ENCODE results near the gene SEMA3E.
"Not testable (repeated sequence)": the region's sequence is repeated elsewhere in the genome, so short reads cannot be mapped to it uniquely, and the experiment has no call there.

The SEMA3E gene

DNA sequence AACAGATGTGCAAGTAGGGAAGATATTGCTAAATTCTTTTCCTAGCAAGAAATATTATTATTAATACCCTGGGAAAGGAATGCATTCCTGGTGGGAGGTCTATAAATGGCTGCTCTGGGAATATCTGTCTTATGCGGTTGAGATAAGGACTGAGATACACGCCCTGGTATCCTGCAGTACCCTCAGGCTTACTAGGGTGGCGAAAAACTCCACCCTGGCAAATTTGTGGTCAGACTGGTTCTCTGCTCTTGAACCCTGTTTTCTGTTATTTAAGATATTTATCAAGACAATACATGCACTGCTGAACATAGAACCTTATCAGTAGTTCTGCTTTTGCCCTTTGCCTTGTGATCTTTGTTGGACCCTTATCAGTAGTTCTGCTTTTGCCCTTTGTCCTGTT is 96.4 kb downstream of the SEMA3E start:
- DNase-seq, result not testable (repeated sequence)

DNA sequence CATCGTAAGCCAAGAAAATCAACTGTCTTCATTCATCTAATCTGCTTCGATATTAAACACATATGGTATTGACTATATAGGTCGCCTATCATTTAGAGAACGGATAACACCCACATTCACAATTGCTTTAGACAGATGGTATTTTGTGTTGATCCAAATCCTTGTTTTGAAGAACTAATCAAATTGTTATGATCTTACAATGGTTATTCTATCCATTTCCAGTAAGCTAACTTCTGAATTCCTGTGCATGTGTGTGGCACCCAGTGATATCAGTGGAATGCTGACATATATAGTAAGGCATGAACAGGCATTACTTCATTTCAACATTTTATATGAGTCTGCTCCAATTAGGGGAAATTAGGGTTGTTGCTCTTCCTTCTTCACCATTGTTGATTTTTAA is 98.8 kb downstream of the SEMA3E start:
- peak; percentile 87 for DNase-seq

- no peak for DNase-seq
Observed at GRCh38 chr7:83548250-83548649, 100.7 kb downstream of the SEMA3E start.

- peak; percentile 83 for DNase-seq
Observed at GRCh38 chr7:83547526-83547925, 101.4 kb downstream of the SEMA3E start.

GRCh38 chr7:83546586-83546985 is 102.4 kb downstream of the SEMA3E start:
- DNase-seq, result peak; percentile 58

DNA sequence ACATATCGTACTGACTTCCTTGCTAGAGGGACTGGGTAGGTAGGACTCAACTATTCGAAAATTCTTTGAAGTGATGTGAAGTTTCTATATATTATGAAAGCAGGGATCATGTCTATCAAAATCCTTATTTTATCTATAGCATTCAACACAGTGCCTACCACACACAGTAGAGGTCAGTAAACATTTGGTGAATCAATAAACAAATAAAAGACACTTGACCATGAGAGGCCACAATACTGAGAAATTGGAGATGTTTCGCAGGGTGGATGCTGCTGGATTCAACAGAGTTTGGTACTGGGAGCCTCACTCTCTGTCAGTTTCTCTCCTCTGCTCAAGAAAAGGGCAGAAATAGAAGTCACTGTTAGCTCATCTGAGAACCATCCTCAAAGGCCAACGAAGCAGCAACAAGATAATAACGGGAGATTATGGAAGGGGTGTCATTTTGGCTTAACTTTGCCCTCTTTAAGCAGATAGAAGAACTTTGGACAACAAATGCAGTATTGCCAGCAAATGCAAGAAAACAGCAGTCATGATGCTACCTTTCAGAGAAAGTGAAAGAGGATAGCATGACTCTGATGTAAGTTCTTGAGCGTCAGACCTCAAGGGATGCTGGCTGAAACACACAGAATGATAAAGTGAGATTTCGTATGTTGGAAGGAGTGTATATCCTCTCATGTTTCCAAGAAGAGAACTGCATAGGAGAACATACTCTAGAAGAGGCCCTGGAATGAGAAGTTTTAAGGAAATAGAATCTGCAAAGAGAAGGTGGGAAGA is 107.6 kb downstream of the SEMA3E start:
- no peak for DNase-seq

DNA sequence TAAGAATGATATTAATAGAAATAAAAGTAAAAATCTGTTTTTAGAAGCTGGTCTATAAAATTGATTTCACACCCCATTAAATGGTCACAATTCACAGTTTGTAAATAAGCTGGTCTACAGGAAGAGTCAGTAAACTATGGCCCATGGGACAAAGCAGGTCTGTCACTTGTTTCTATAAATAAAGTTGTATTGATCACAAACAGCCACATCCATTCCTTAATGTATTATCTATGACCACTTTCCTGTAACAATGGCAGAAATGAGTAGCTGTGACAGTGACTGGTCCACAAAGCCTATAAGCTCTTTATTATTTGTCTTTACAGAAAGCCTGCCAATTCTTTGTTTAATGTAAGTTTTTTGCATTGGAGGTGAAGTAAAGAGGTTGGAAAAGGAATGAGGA is 114.5 kb downstream of the SEMA3E start:
- DNase-seq, result no peak

GRCh38 chr7:83532219-83532618 is 116.7 kb downstream of the SEMA3E start:
- DNase-seq, result peak; percentile 33

DNA sequence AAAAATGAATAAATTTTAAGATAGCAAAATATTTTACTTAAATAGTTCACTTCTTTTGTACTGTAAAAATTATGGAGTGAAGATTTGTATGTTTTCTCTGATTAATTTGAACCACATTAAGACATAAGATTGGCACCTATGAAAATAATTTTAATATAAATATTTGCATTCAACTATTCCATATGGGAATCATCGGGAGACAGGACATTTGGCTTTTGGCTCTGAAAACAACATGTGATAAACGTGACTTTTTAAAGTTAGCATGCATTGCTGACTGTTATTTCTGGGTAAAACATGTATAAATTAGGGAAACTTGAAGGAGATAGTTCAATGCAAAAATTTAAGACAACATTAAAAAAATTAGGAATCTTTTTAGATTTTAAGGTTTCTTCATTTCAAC is 117.2 kb downstream of the SEMA3E start:
- DNase-seq, result no peak

DNA sequence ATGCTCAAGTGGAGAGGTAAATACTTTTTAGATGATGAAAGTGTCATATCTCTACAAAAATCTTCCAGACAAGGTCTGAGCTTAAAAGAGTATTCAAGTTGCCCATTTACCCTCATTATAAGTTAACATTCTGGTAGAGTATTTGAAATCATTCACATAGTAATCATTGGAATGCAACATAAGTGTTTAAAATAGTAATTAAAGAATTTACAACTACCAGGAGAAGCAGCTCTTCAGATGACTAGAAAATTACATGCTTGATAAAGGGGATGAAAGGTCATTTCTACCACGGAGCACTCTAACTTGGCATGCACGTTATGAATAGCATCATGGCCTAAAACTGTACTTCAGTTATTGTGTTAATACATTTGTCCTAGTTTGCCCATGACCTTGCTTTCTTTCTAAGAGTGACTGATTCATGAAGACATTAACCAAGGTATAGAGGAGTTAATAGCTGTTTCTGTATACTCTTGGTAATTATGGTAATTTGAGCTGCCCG is 120.0 kb downstream of the SEMA3E start:
- no peak for DNase-seq

DNA sequence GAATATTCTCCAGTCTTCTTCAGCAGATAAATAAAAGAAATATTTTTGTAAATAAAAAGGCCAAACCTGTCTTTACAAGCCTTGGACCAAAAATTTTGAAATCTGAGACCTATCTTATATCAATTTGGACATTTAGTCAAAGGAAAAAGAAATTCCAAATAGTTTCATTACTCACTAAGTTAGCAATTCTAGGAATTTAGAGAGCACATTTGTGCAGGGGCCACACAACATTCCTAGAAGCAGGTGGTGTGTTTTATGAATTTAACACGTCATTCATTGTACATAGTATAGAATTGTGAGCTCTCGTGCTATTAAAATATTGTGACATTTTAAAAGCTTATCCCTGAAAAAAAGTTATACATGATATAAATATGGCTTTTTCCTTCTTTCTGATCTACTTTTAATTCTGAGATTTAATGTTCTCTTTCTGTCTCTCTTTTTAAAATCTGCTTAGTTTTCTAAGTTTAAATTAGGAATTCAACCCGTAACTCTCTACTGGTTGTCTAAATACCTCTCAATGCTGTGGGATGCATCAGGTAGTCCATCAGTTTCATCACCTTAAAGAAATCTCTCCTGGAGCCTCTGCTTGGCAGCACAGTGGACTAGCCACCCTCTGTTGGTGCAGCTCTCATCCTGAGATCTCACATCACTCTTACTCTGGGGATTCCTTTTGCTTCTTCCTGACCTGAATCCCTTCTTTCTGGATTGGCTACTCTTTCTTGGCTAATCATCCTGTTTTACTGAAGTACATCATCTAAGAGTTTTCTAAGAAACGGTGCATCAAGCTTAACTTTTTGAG is 124.5 kb downstream of the SEMA3E start:
- DNase-seq, result peak; percentile 53

DNA sequence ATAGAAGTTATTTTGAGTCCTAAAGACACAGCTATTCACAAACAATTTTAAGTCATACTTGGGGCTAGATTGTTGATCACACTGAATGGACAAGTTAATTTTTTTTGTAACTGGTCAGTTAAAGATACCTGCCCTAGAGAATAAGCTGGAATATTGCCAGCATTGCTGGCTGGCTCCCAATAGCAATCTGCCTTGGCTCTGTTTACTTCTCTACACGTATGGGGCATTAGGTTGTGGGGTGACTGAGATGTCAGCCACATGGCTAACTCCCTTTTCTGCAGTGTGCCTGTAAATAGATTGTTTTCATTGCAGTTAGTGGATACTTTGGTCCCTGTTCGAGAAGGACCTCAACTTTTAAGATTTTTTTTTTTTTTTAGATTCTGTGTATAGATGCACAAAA is 128.2 kb downstream of the SEMA3E start:
- no peak for DNase-seq

DNA sequence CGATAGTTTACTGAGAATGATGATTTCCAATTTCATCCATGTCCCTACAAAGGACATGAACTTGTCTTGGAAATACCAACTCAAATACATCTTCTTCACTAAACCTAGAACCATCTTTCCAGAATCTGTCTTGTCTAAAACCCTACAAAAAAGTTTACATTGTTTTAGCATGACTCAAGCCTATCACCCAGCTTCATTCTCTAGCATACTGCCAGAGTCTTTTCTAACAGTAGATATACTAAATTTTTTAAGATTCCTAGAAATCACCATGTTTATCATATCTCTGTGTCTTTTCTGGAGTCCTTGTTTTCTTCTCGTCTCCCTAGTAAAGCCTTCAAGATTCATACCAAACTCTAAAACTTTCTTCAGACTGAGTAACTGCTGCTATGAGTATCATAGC is 129.7 kb downstream of the SEMA3E start:
- DNase-seq, result peak; percentile 31

GRCh38 chr7:83517035-83517700 is 131.8 kb downstream of the SEMA3E start:
- DNase-seq, result no peak

GRCh38 chr7:83514977-83515376 is 134.0 kb downstream of the SEMA3E start:
- no peak for DNase-seq

DNA sequence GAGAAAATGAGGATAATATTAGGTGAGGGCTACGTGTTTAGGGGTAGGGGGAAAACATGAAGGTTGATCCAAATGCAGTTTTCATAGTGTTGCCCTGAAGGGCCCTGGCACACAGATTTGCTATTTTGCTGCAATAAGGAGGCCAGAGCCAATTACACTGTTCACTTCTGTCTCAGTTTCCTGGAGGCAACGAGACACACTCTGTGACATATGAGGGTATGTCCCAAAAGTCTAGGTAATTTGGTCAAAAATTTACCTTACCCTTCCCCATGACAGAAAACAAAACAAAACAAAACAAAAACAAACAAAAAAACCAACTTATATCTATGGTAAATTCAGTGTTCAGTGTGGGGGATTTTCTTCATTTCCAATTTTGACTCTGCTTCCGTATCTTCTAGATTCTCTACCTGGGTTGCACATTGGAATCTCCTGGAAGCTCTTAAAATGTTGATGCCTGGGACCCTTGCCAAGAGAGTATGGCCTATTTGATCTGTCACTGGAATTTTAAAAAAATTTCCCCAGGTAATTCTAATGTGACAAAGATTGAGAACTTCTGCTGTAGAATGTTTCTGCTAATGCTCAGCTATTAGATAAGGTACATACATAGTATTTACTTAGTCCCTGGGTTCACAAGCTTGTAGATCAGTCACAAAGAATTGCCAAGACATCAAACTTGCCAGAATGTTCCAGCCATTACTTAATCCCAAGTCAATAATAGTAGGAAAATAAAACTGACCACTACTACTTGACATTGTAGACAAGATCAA is 139.5 kb downstream of the SEMA3E start:
- no peak for DNase-seq

DNA sequence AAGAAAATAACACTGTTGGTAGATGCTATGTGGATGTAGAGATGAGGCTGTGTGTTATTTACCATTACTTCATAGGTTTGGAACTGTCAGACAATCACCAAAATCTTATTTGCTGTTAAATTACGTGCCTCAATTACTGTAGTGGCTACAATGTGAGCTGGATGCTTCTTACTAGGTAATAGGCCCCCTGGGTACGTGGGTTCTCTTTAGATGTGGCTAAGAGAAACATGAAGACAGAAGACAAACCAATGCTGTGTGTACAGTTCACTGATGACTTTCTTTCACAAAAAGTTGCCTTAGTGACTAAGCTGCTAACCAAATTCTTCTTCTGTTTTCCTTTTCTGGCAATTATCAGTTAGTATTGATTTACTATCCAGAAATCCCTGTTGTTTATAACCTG is 144.6 kb downstream of the SEMA3E start:
- no peak for DNase-seq

DNA sequence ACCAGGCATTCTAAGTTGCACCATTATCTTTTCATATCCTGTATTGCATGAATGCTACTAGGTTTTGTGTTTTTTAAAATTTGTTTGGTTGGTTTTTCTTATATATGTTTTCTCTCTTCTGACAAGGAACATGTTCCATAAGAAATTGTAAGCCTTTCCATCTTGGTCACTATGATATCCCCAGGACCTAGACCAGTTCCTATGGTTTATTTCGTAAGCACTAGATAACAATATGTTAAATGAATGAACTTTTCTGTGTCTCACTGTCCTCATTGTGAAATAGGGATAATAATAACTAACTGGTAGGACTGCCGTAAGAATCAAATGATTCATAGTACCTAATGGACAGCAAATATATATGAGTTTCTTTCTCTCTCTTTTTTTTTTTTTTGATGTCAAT is 146.3 kb downstream of the SEMA3E start:
- DNase-seq, result no peak

DNA sequence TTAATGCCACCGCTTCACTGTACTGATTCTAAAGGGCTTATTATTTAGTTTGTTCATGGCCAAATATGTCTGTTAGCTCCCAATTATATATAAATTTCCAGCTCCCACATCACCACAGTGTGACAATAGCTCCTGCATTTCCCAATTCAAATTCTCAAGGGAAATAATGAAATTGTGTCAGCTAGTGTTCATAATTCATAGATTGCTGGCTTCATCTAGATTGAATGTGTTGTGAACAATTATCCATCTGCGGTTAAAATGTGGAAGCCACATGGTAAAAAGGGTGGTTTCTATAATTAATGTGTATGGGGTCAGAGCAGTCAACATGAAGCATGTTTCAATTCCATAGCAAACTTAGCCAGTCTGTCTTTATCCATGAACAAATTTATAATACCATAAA is 154.3 kb downstream of the SEMA3E start:
- DNase-seq, result peak; percentile 42

- no peak for DNase-seq
Observed at GRCh38 chr7:83492802-83493201, 156.1 kb downstream of the SEMA3E start.

DNA sequence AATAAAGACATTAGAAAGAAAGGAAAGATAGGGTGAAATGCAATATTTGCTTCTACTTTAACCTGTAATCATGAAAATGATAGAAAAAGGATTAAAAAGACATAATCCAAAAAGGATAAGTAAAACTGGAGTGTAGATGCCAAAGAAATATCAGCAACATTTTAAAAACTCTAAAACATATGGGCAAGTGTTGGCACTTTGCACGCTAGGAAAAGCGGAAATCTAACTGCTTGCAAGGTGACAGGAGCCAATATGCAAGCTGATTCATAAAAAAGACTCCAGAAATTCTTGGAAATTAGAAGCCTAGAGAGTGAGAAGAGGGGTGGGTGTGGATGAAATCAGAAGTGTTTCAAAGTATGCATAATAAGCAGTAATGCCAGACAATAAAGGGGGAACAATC is 161.1 kb downstream of the SEMA3E start:
- DNase-seq, result no peak

DNA sequence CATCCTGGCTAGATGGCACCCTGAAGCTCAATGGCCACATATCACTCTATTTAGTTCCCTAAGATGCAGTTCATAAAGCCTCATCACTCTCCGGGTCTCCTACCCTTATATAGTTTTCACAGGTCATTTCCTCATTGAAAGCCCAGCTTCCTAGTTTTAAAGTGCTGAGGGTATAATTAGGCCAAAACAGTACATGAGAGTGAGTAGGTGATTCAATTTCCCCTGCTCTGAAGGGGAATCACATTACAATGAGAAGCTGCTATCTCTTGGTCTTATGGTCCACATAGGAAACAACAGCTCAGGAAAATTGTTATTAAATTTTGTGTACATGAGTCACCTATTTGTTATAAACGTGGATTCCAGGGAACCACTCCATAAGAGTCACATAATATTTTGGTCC is 162.0 kb downstream of the SEMA3E start:
- DNase-seq, result no peak

GRCh38 chr7:83486536-83486935 is 162.4 kb downstream of the SEMA3E start:
- no peak for DNase-seq

Data from fibroblast of skin of abdomen (primary cell).